ENCODE results near the gene IQGAP1.

The IQGAP1 gene

GRCh38 chr15:90358124-90359033 lies 29.7 kb upstream of the IQGAP1 start:
- DNase-seq (ENCODE audit: low read depth), result peak; percentile 54
- TF ChIP-seq CTCF (conservative IDR thresholded peaks at IDR 0.05; ENCODE audit: low read length), result no peak
- no peak overlapping the region for H3K4me3 ChIP-seq (ENCODE audit: low read length)

- H3K4me3 ChIP-seq (ENCODE audit: low read length), result no peak overlapping the region
- no peak for DNase-seq (ENCODE audit: low read depth)
- no peak for TF ChIP-seq CTCF (conservative IDR thresholded peaks at IDR 0.05; ENCODE audit: low read length)
Measured at GRCh38 chr15:90360746-90361145, 27.3 kb upstream of the IQGAP1 start.

- DNase-seq (ENCODE audit: low read depth), result peak; percentile 92
- no peak overlapping the region for H3K4me3 ChIP-seq (ENCODE audit: low read length)
- TF ChIP-seq CTCF (conservative IDR thresholded peaks at IDR 0.05; ENCODE audit: low read length), result no peak
Measured at GRCh38 chr15:90362936-90363212, 25.2 kb upstream of the IQGAP1 start.

GRCh38 chr15:90364251-90364650 lies 23.8 kb upstream of the IQGAP1 start:
- peak; percentile 70 for DNase-seq (ENCODE audit: low read depth)
- no peak overlapping the region for H3K4me3 ChIP-seq (ENCODE audit: low read length)
- TF ChIP-seq CTCF (conservative IDR thresholded peaks at IDR 0.05; ENCODE audit: low read length), result no peak

GRCh38 chr15:90365414-90366055 lies 22.5 kb upstream of the IQGAP1 start:
- DNase-seq (ENCODE audit: low read depth), result no peak
- H3K4me3 ChIP-seq (ENCODE audit: low read length), result no peak overlapping the region
- no peak for TF ChIP-seq CTCF (conservative IDR thresholded peaks at IDR 0.05; ENCODE audit: low read length)

GRCh38 chr15:90367576-90367975 lies 20.5 kb upstream of the IQGAP1 start:
- no peak overlapping the region for H3K4me3 ChIP-seq (ENCODE audit: low read length)
- DNase-seq (ENCODE audit: low read depth), result peak; percentile 72
- no peak for TF ChIP-seq CTCF (conservative IDR thresholded peaks at IDR 0.05; ENCODE audit: low read length)

- TF ChIP-seq CTCF (conservative IDR thresholded peaks at IDR 0.05; ENCODE audit: low read length), result no peak
- H3K4me3 ChIP-seq (ENCODE audit: low read length), result no peak overlapping the region
- DNase-seq (ENCODE audit: low read depth), result no peak
Measured at GRCh38 chr15:90375071-90375470, 13.0 kb upstream of the IQGAP1 start.
